IMR-90 (cell line): ENCODE data around the gene SPINT1. TPM values are rescaled to one million over a fixed set of nuclear protein-coding genes. Genes with fewer than 3 reads are reported as not detected.

Experiments
- ATAC-seq: fragments of 200-7000 bp; cut with Tn5 transposase; 2 replicates; pipeline ENCODE4 v1.9.1; 2020; ENCODE audit warnings: low read depth, mild to moderate bottlenecking, moderate library complexity
- BruUV-seq: library from RNA; stranded (reverse); fragments of 400-500 nt; replicated peaks from 2 replicates; lab custom pipeline; 2021; lab: Mats Ljungman, UMichigan
- CTCF ChIA-PET: fragments of 300-600 bp; formaldehyde crosslinking; extraction: SDS; loops from one replicate; lab custom pipeline; 2021; ENCODE audit warnings: antibody characterized with exemption; lab: Yijun Ruan, JAX
- POLR2A ChIA-PET: fragments of 300-600 bp; sonication (Branson Sonifier 250); formaldehyde crosslinking; loops from one replicate; lab custom pipeline; 2022; ENCODE audit warnings: antibody characterized with exemption; ENCODE audit not compliant: unreplicated experiment; lab: Charles Lee
- DNase-seq: peaks from one replicate; pipeline ENCODE4 v3.0.0; 2013
- H2AFZ ChIP-seq: replicated peaks from 2 replicates; pipeline ENCODE3; 2013; ENCODE audit warnings: low read length, mild to moderate bottlenecking; ENCODE audit not compliant: poor library complexity
- H2AK5ac ChIP-seq: 2 replicates; pipeline ENCODE4 v1.6.1; 2013; ENCODE audit warnings: low read depth, low read length, inconsistent platforms
- H2AK9ac ChIP-seq: replicated peaks from 2 replicates; pipeline ENCODE3; 2013; ENCODE audit warnings: mild to moderate bottlenecking, low read depth, low read length, moderate library complexity; ENCODE audit not compliant: poor library complexity
- H2BK120ac ChIP-seq: 2 replicates; pipeline ENCODE4 v1.6.1; 2013; ENCODE audit warnings: low read depth, low read length, inconsistent platforms
- H2BK15ac ChIP-seq: 3 replicates; pipeline ENCODE4 v1.6.1; 2013; ENCODE audit warnings: low read depth, low read length, inconsistent platforms
- H2BK20ac ChIP-seq: 2 replicates; pipeline ENCODE4 v1.6.1; 2013; ENCODE audit warnings: low read depth, mild to moderate bottlenecking, inconsistent platforms, low read length, moderate library complexity
- H2BK5ac ChIP-seq: 2 replicates; pipeline ENCODE4 v1.6.1; 2013; ENCODE audit warnings: mild to moderate bottlenecking, low read depth, low read length, inconsistent platforms; ENCODE audit not compliant: poor library complexity, severe bottlenecking
- H3K14ac ChIP-seq: replicated peaks from 2 replicates; pipeline ENCODE4 v1.6.1; 2013; ENCODE audit warnings: low read depth, low read length, inconsistent platforms
- H3K18ac ChIP-seq: 2 replicates; pipeline ENCODE4 v1.6.1; 2013; ENCODE audit warnings: low read depth, low read length, control low read depth
- H3K23ac ChIP-seq: 2 replicates; pipeline ENCODE4 v1.6.1; 2013; ENCODE audit warnings: low read depth, low read length, inconsistent platforms
- H3K27ac ChIP-seq: 2 replicates; pipeline ENCODE4 v1.5.1; 2013; ENCODE audit warnings: mild to moderate bottlenecking, control low read depth, low read length; ENCODE audit not compliant: insufficient read depth
- H3K27me3 ChIP-seq: 2 replicates; pipeline ENCODE4 v1.6.1; 2013; ENCODE audit warnings: low read length; ENCODE audit not compliant: control insufficient read depth, insufficient read depth
- H3K36me3 ChIP-seq: 2 replicates; pipeline ENCODE4 v1.6.1; 2013; ENCODE audit warnings: low read length, mixed read lengths; ENCODE audit not compliant: control insufficient read depth, insufficient read depth
- H3K4ac ChIP-seq: 2 replicates; pipeline ENCODE4 v1.6.1; 2013; ENCODE audit warnings: low read depth, low read length, inconsistent platforms
- H3K4me1 ChIP-seq: 2 replicates; pipeline ENCODE4 v1.6.1; 2013; ENCODE audit warnings: low read length, mixed read lengths; ENCODE audit not compliant: control insufficient read depth, insufficient read depth
- H3K4me2 ChIP-seq: 2 replicates; pipeline ENCODE4 v1.6.1; 2013; ENCODE audit warnings: low read depth, mild to moderate bottlenecking, control low read depth, low read length, moderate library complexity
- H3K4me3 ChIP-seq: 2 replicates; pipeline ENCODE4 v1.5.1; 2013; ENCODE audit warnings: low read depth, mild to moderate bottlenecking, control low read depth, low read length, moderate library complexity; ENCODE audit not compliant: insufficient read depth
- H3K56ac ChIP-seq: 2 replicates; pipeline ENCODE4 v1.6.1; 2013; ENCODE audit warnings: low read length, inconsistent platforms; ENCODE audit not compliant: insufficient read depth; ENCODE audit errors: extremely low read depth
- H3K79me1 ChIP-seq, 2 experiments: 2 replicates each; pipeline ENCODE4 v1.6.1; 2013; ENCODE audit warnings: low read length in 2 of 2, inconsistent platforms in 1 of 2, low read depth in 1 of 2
- H3K9ac ChIP-seq: 2 replicates; pipeline ENCODE4 v1.6.1; 2013; ENCODE audit warnings: low read depth, low read length, control low read depth
- H3K9me1 ChIP-seq: 2 replicates; pipeline ENCODE4 v1.6.1; 2013; ENCODE audit warnings: low read length, inconsistent platforms; ENCODE audit not compliant: insufficient read depth
- H3K9me3 ChIP-seq: 2 replicates; pipeline ENCODE4 v1.6.1; 2013; ENCODE audit warnings: low read length; ENCODE audit not compliant: control insufficient read depth, insufficient read depth
- H4K20me1 ChIP-seq: 2 replicates; pipeline ENCODE4 v1.6.1; 2013; ENCODE audit warnings: low read length, inconsistent platforms; ENCODE audit not compliant: insufficient read depth
- H4K5ac ChIP-seq: 2 replicates; pipeline ENCODE4 v1.6.1; 2013; ENCODE audit warnings: mild to moderate bottlenecking, low read depth, low read length, control low read depth
- H4K8ac ChIP-seq, 2 experiments: 2 replicates each; pipeline ENCODE4 v1.6.1; 2013; ENCODE audit warnings: low read depth in 2 of 2, low read length in 2 of 2, control low read depth in 1 of 2, inconsistent platforms in 1 of 2
- H4K91ac ChIP-seq: 2 replicates; pipeline ENCODE4 v1.6.1; 2013; ENCODE audit warnings: low read depth, low read length, inconsistent platforms; ENCODE audit not compliant: insufficient read depth
- BHLHE40 ChIP-seq: fragments of 150-350 bp; IDR thresholded peaks from 2 replicates; pipeline ENCODE4 v1.6.1; 2016; ENCODE audit warnings: mild to moderate bottlenecking, low read depth, low read length
- CEBPB ChIP-seq: IDR thresholded peaks from 2 replicates; pipeline ENCODE4 v1.6.1; 2012; ENCODE audit warnings: low read depth, low read length, improper control_type of control experiment
- CHD1 ChIP-seq: IDR thresholded peaks from 2 replicates; pipeline ENCODE4 v1.6.1; 2012; ENCODE audit warnings: low read depth, low read length, improper control_type of control experiment
- MAZ ChIP-seq: IDR thresholded peaks from 2 replicates; pipeline ENCODE4 v1.6.1; 2012; ENCODE audit warnings: low read depth, mild to moderate bottlenecking, low read length, improper control_type of control experiment, moderate library complexity, borderline replicate concordance
- MXI1 ChIP-seq: IDR thresholded peaks from 2 replicates; pipeline ENCODE4 v1.6.1; 2012; ENCODE audit warnings: low read depth, mild to moderate bottlenecking, low read length, moderate library complexity, borderline replicate concordance
- RCOR1 ChIP-seq: IDR thresholded peaks from 2 replicates; pipeline ENCODE4 v1.6.1; 2012; ENCODE audit warnings: mild to moderate bottlenecking, low read length, improper control_type of control experiment; ENCODE audit not compliant: insufficient replicate concordance
- RFX5 ChIP-seq: IDR thresholded peaks from 2 replicates; pipeline ENCODE4 v1.8.0; 2012; ENCODE audit warnings: low read depth, mild to moderate bottlenecking, low read length, moderate library complexity
- WGBS, 2 experiments: methylation state at CpG; one replicate each; pipeline versions ENCODE4 v1.1.5 to v1.1.7; 2013; ENCODE audit warnings: missing lambda C conversion rate in 2 of 2; ENCODE audit not compliant: insufficient read length in 1 of 2; ENCODE audit errors: extremely low coverage in 2 of 2; 5-methylcytosine and 5-hydroxymethylcytosine counted together
- dilution Hi-C: fragments of 300-500 bp; cut with HindIII; formaldehyde crosslinking; loops from one replicate; pipeline ENCODE4 v1.14.3; 2018; ENCODE audit warnings: low sequenced_read_pairs; ENCODE audit not compliant: unreplicated experiment
- in situ Hi-C: fragments of 300-500 bp; cut with MboI; formaldehyde crosslinking; loops from 3 replicates; pipeline ENCODE4 v1.14.3; 2019; ENCODE audit warnings: low sequenced_read_pairs, inconsistent platforms, mixed read lengths
- intact Hi-C: fragments of 100-400 bp; cut with micrococcal nuclease; formaldehyde crosslinking; loops from 2 replicates; pipeline ENCODE4 v1.10.0; 2022
- polyA plus RNA-seq, 3 experiments: library from polyadenylated mRNA; depleted of rRNA; stranded (reverse); fragments of >200 nt; gene quantifications; 2 replicates each; pipeline ENCODE4 v1.2.3, GENCODE V29; 2012; ENCODE audit warnings: low replicate concordance in 1 of 3
- total RNA-seq: library from RNA; depleted of rRNA; stranded (reverse); fragments of >200 nt; gene quantifications from 2 replicates; pipeline ENCODE4 v1.2.3, GENCODE V29; 2012
- TF ChIP-seq, protein P1 (sequence below): fragments of 150-350 bp; IDR thresholded peaks from 2 replicates; pipeline ENCODE4 v1.6.1; 2016; ENCODE audit warnings: low read depth, mild to moderate bottlenecking, low read length, moderate library complexity, borderline replicate concordance
- TF ChIP-seq, protein P2 (sequence below): fragments of 150-350 bp; IDR thresholded peaks from 2 replicates; pipeline ENCODE4 v1.6.1; 2017; ENCODE audit warnings: mild to moderate bottlenecking, antibody characterized with exemption, low read length, low read depth

The SPINT1 gene
- total and polyA plus RNA-seq, 2 of the 4 experiments (the other 2 are of a cell fraction) = 0.90 to 2.1 TPM

DNA sequence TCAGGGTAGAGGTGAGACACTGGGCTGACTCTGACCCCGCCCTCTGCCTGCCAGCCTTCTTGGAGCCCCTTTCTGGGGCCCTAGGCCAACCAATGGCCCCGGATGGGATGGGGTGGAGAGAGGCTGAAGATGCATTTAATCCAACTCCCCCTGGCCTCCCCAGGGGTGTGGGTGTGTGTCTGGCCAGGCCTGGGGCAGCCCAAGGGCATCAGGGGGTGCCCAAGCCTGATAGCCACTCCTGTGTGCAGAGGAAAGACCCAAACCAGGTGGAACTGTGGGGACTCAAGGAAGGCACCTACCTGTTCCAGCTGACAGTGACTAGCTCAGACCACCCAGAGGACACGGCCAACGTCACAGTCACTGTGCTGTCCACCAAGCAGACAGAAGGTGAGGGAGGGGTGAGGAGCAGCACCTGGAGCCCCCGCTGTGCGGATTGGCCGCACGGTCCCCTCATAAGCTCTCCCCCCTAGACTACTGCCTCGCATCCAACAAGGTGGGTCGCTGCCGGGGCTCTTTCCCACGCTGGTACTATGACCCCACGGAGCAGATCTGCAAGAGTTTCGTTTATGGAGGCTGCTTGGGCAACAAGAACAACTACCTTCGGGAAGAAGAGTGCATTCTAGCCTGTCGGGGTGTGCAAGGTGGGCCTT, 9.5 kb downstream of the SPINT1 start:
- Histone ChIP-seq H3K23ac (no peak overlapping the region), H3K9me1 (no peaks in the 10 kb centered on the region), H2AFZ (no peak overlapping the region), H4K8ac (no peak overlapping the region), H3K4me2 (no peak overlapping the region), H3K4ac (no peak overlapping the region), H4K20me1 (no peaks in the 10 kb centered on the region; the same call in 1 of the 2 replicates), H4K91ac (no peak overlapping the region), H3K56ac (no peak overlapping the region), H3K14ac (no peak overlapping the region), H2BK15ac (no peak overlapping the region), H3K9ac (no peak overlapping the region), H4K5ac (no peak overlapping the region), H3K79me1 (no peaks in the 10 kb centered on the region), H3K18ac (no peak overlapping the region), H2BK120ac (no peak overlapping the region), H3K9me3 (no peaks in the 10 kb centered on the region), H3K36me3 (no peaks in the 10 kb centered on the region), H3K4me3 (no peak overlapping the region), H3K27ac (no peak overlapping the region), H2AK5ac (no peak overlapping the region), H3K27me3 (peaks cover 18% of the 10 kb centered on the region), H2BK5ac (no peak overlapping the region), H3K4me1 (no peaks in the 10 kb centered on the region), H2BK20ac (no peak overlapping the region), H2AK9ac (no peak overlapping the region)
- ATAC-seq (no peak), DNase-seq (no peak)
- no TSS peak for BruUV-seq
- CTCF ChIA-PET = no interaction called here
- TF ChIP-seq MAZ = no peak
- no peak for TF ChIP-seq BHLHE40
- TF ChIP-seq, protein P1, sequence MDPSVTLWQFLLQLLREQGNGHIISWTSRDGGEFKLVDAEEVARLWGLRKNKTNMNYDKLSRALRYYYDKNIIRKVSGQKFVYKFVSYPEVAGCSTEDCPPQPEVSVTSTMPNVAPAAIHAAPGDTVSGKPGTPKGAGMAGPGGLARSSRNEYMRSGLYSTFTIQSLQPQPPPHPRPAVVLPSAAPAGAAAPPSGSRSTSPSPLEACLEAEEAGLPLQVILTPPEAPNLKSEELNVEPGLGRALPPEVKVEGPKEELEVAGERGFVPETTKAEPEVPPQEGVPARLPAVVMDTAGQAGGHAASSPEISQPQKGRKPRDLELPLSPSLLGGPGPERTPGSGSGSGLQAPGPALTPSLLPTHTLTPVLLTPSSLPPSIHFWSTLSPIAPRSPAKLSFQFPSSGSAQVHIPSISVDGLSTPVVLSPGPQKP = no peak
- no peak for TF ChIP-seq CEBPB
- TF ChIP-seq RCOR1 = no peak
- TF ChIP-seq RFX5 = no peak
- no peak for TF ChIP-seq CHD1
- TF ChIP-seq, protein P2, sequence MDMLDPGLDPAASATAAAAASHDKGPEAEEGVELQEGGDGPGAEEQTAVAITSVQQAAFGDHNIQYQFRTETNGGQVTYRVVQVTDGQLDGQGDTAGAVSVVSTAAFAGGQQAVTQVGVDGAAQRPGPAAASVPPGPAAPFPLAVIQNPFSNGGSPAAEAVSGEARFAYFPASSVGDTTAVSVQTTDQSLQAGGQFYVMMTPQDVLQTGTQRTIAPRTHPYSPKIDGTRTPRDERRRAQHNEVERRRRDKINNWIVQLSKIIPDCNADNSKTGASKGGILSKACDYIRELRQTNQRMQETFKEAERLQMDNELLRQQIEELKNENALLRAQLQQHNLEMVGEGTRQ = no peak
- no peak for TF ChIP-seq MXI1
- 61% methylated on average over 5 of the region's 16 CpGs; no CpG with 5 or more reads in 1 of the 2 experiments for WGBS, 2 experiments
- dilution Hi-C loops = no loop called here
- POLR2A ChIA-PET = no interaction called here
- intact Hi-C loops = no loop called here
- in situ Hi-C loops = no loop called here
